ENCODE results near the gene YIF1B.

DNA sequence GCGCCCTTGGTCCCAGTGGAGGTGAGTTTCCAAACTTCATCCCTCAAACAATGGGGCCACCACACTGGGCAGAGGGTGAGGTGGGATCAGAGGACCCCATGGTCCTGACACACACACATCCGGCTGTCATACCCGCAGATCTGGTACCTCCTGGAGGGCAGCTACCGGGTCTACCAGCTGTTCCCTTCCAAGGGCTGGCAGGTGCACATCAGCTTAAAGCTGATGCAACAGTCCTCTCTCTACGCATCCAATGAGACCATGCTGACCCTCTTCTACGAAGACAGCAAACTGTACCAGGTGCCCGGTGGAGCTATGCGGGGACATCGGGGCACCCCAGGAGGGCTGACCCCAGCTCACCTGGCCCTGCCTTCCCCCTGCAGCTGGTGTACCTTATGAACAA, 44.6 kb upstream of the YIF1B start:
- TF ChIP-seq ELF4 (IDR thresholded peaks at IDR 0.05) (no peak), FOXA1 (IDR thresholded peaks at IDR 0.05) (no peak), TARDBP (IDR thresholded peaks at IDR 0.05) (no peak), FOXK2 (IDR thresholded peaks at IDR 0.05) (no peak)
- TF ChIP-seq, protein P1, sequence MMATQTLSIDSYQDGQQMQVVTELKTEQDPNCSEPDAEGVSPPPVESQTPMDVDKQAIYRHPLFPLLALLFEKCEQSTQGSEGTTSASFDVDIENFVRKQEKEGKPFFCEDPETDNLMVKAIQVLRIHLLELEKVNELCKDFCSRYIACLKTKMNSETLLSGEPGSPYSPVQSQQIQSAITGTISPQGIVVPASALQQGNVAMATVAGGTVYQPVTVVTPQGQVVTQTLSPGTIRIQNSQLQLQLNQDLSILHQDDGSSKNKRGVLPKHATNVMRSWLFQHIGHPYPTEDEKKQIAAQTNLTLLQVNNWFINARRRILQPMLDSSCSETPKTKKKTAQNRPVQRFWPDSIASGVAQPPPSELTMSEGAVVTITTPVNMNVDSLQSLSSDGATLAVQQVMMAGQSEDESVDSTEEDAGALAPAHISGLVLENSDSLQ (IDR thresholded peaks at IDR 0.05) = no peak

Data from HEK293T (cell line).